ENCODE data around the gene ZNF710. TPM values are rescaled to one million over a fixed set of nuclear protein-coding genes. Genes with fewer than 3 reads are reported as not detected.
A peak's percentile ranks its signal among the peaks of the same experiment; 100 is the strongest.

The ZNF710 gene
- total and polyA plus RNA-seq, 2 of the 13 experiments (the other 11 are each of a cell fraction or from before 2014, with no cell fraction given): 4.7 to 20.6 TPM

DNA sequence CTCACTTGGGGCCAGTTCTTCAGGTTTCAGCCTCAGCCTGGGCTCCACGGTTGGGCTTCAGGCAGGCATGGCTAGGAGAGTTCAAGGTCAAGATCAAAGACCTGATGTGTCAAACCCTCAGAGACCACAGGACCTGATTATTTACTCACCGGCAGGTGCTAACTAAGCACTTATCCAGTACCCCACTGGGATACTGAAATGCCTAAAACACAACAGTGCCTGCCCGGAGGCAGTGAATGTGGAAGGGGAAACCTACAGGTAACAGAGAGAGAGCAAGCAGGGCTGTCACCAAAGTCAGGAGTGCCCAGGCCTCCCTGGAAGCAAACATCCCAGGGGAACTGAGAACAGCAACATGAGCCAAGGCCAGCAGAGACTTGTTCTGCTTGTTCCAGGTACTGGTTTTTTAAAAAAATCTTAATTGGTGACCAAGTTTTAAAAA lies 94.4 kb downstream of the ZNF710 start (continued):
- TF ChIP-seq PAWR (CRISPR knock-in tag; IDR thresholded peaks at IDR 0.05; ENCODE audit: borderline replicate concordance) (no peak), ZNF563 (CRISPR knock-in tag; IDR thresholded peaks at IDR 0.05) (no peak), TBX3 (IDR thresholded peaks at IDR 0.05; ENCODE audit: borderline replicate concordance) (peak; percentile 73; the same call in 1 of the 2 replicates), ISL2 (CRISPR knock-in tag; IDR thresholded peaks at IDR 0.05) (no peak), NFKB2 (CRISPR knock-in tag; IDR thresholded peaks at IDR 0.05; ENCODE audit: borderline replicate concordance) (no peak), MIXL1 (CRISPR knock-in tag; IDR thresholded peaks at IDR 0.05) (peak; percentile 70; the same call in 1 of the 2 replicates), ZNF234 (CRISPR knock-in tag; conservative IDR thresholded peaks at IDR 0.05) (no peak), CENPT (CRISPR knock-in tag; IDR thresholded peaks at IDR 0.05; ENCODE audit: low read depth) (no peak), ARNT (IDR thresholded peaks at IDR 0.05) (no peak), YEATS2 (CRISPR knock-in tag; IDR thresholded peaks at IDR 0.05; ENCODE audit: borderline replicate concordance) (peak; percentile 37; the same call in 1 of the 2 replicates), NCOA2 (CRISPR knock-in tag; IDR thresholded peaks at IDR 0.05) (peak; percentile 54; the same call in 1 of the 2 replicates), SALL1 (CRISPR knock-in tag; IDR thresholded peaks at IDR 0.05) (peak; percentile 67), ZNF253 (CRISPR knock-in tag; IDR thresholded peaks at IDR 0.05; ENCODE audit: borderline replicate concordance) (no peak), CREM (IDR thresholded peaks at IDR 0.05) (peak; percentile 18; the same call in 1 of the 2 replicates), CREM (CRISPR knock-in tag; IDR thresholded peaks at IDR 0.05) (no peak), HMGA1 (CRISPR knock-in tag; conservative IDR thresholded peaks at IDR 0.05) (no peak)
- TF ChIP-seq, protein P1, sequence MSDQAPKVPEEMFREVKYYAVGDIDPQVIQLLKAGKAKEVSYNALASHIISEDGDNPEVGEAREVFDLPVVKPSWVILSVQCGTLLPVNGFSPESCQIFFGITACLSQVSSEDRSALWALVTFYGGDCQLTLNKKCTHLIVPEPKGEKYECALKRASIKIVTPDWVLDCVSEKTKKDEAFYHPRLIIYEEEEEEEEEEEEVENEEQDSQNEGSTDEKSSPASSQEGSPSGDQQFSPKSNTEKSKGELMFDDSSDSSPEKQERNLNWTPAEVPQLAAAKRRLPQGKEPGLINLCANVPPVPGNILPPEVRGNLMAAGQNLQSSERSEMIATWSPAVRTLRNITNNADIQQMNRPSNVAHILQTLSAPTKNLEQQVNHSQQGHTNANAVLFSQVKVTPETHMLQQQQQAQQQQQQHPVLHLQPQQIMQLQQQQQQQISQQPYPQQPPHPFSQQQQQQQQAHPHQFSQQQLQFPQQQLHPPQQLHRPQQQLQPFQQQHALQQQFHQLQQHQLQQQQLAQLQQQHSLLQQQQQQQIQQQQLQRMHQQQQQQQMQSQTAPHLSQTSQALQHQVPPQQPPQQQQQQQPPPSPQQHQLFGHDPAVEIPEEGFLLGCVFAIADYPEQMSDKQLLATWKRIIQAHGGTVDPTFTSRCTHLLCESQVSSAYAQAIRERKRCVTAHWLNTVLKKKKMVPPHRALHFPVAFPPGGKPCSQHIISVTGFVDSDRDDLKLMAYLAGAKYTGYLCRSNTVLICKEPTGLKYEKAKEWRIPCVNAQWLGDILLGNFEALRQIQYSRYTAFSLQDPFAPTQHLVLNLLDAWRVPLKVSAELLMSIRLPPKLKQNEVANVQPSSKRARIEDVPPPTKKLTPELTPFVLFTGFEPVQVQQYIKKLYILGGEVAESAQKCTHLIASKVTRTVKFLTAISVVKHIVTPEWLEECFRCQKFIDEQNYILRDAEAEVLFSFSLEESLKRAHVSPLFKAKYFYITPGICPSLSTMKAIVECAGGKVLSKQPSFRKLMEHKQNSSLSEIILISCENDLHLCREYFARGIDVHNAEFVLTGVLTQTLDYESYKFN (CRISPR knock-in tag; conservative IDR thresholded peaks at IDR 0.05): peak; percentile 38; the same call in 1 of the 2 replicates
- TF ChIP-seq, protein P2, sequence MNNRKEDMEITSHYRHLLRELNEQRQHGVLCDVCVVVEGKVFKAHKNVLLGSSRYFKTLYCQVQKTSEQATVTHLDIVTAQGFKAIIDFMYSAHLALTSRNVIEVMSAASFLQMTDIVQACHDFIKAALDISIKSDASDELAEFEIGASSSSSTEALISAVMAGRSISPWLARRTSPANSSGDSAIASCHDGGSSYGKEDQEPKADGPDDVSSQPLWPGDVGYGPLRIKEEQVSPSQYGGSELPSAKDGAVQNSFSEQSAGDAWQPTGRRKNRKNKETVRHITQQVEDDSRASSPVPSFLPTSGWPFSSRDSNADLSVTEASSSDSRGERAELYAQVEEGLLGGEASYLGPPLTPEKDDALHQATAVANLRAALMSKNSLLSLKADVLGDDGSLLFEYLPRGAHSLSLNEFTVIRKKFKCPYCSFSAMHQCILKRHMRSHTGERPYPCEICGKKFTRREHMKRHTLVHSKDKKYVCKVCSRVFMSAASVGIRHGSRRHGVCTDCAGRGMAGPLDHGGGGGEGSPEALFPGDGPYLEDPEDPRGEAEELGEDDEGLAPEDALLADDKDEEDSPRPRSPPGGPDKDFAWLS (CRISPR knock-in tag; IDR thresholded peaks at IDR 0.05; ENCODE audit: borderline replicate concordance): no peak
- TF ChIP-seq, protein P3, sequence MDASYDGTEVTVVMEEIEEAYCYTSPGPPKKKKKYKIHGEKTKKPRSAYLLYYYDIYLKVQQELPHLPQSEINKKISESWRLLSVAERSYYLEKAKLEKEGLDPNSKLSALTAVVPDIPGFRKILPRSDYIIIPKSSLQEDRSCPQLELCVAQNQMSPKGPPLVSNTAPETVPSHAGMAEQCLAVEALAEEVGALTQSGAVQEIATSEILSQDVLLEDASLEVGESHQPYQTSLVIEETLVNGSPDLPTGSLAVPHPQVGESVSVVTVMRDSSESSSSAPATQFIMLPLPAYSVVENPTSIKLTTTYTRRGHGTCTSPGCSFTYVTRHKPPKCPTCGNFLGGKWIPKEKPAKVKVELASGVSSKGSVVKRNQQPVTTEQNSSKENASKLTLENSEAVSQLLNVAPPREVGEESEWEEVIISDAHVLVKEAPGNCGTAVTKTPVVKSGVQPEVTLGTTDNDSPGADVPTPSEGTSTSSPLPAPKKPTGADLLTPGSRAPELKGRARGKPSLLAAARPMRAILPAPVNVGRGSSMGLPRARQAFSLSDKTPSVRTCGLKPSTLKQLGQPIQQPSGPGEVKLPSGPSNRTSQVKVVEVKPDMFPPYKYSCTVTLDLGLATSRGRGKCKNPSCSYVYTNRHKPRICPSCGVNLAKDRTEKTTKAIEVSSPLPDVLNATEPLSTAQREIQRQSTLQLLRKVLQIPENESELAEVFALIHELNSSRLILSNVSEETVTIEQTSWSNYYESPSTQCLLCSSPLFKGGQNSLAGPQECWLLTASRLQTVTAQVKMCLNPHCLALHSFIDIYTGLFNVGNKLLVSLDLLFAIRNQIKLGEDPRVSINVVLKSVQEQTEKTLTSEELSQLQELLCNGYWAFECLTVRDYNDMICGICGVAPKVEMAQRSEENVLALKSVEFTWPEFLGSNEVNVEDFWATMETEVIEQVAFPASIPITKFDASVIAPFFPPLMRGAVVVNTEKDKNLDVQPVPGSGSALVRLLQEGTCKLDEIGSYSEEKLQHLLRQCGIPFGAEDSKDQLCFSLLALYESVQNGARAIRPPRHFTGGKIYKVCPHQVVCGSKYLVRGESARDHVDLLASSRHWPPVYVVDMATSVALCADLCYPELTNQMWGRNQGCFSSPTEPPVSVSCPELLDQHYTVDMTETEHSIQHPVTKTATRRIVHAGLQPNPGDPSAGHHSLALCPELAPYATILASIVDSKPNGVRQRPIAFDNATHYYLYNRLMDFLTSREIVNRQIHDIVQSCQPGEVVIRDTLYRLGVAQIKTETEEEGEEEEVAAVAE (CRISPR knock-in tag; IDR thresholded peaks at IDR 0.05; ENCODE audit: borderline replicate concordance): no peak
- TF ChIP-seq, protein P4, sequence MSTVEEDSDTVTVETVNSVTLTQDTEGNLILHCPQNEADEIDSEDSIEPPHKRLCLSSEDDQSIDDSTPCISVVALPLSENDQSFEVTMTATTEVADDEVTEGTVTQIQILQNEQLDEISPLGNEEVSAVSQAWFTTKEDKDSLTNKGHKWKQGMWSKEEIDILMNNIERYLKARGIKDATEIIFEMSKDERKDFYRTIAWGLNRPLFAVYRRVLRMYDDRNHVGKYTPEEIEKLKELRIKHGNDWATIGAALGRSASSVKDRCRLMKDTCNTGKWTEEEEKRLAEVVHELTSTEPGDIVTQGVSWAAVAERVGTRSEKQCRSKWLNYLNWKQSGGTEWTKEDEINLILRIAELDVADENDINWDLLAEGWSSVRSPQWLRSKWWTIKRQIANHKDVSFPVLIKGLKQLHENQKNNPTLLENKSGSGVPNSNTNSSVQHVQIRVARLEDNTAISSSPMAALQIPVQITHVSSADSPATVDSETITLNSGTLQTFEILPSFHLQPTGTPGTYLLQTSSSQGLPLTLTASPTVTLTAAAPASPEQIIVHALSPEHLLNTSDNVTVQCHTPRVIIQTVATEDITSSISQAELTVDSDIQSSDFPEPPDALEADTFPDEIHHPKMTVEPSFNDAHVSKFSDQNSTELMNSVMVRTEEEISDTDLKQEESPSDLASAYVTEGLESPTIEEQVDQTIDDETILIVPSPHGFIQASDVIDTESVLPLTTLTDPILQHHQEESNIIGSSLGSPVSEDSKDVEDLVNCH (CRISPR knock-in tag; IDR thresholded peaks at IDR 0.05): no peak

Data from HepG2 (cell line).